Left forelimb (tissue), 1 donor: ENCODE measurements around the gene KCND3.

ENCODE experiments used
- DNase-seq: peaks from one replicate; pipeline ENCODE4 v3.0.0-alpha.2; 2018; ENCODE audit warnings: low spot score

KCND3 gene

DNA sequence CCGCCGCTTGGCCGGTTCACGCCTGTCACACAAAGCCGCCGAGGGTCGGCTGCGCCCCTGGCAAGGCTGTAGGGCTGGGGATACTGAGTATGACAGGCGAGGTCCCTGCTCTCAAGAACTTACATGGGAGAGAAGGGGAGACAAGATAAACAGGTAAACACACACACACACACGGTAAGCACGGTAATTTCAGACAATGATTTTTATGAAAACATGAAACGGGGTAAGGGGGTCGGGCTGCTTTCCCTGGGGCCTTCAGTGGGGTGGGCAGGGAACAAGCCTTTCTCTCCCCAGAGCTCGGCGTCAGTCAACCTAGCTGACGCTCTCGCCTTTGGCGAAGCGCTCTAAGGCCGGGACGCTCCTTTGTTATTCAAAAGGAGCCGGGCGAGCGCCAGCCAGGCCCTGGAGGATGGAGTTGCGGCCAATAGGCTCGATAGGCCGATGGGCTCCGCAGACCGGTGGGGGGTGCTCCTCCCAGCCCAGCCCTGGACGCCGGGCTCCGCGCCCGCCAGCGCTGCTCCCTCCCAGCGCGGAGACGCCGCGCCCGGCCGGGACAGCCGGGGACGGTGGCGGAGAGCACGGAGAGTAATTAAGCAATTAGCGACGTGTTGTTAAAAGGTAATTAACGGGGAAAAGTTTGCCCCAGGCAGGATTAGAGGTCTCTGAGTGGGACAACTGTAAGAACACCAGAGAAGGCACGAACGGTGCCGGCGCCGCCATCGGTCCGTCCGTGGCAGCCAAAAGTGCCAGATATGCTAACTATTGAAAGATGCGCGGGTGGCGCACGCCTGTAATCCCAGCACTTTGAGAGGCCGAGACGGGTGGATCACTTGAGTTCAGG, 249.3 kb downstream of the KCND3 start:
- DNase-seq = no peak

DNA sequence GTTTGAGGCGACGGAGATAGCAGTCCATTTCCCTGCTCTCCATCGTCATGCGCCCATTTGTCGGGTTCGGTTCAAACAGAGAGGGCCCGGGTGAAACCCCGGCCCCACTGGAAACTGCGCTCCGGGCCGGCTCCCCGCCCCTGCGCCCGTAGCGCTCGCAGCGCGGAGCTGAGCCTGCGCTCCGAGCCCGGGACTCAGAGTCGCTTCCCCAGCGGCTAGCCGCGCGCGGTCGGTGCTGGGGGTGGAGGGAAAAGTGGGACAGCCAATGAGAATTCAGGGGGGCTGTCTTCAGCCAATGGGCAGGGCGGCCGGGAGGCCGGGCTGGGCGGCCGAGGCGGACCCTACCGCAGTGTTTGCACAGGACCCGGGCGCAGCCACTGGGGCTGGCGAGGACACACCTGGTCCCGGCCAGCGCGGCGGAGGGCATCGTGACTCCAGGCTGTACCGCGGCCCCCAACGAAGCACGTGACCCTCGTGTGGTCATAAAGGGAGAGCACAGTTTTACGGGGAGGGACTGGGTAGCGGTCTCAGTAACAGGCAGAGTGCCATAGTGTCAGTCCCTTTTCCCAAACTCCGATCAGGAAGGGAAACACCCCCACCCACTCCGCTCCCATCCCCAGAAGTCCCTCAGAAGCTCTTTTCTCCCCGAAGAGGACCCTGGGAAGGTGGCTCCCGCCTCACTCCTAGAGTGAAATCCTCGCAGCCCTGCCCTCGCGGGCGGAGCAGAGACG, 250.1 kb downstream of the KCND3 start, which contains the start of gene INKA2:
Gene INKA2, minus strand, starts transcription at position 202 of the 731 bp plus-strand sequence. Its CDS starts 153 bp downstream, at position 49.
- DNase-seq = peak; percentile 88

DNA sequence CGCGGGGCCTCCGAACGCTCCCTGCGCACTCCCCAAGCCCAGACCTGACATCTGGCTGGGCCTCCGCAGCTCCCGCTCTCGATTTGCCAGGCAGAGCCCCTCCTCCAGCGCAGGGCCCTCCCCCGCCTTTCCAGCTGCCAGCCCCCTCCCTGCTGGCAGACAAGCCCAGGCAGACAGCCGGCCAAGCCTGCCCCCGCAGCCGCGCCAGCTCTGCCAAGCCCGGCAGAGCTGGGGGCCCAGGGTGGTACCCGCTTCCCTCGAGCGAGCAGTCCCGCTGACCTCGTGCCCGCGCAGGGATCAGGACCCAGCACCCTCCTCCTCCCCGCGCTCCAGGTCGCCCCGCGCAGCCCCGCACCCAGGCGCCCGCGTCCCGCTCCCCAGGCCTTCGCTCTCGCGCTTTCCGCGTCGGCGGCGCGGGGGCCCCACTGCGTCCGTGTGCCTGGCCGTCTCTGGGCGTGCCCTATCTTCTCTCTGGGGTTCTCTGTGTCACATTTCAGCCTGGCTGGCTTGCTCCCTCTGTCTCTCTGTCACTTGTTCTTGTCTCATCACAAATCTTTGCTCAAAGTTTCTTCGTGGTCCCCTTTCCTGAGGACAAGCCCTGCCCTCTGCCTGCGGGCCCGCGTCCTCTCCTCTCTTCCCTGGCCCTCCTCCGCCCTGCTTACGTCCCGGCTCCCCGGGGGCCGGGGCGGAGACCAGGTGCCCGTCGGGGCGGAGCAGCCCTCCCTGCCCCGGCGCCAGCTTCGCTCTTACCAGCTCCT, 250.9 kb downstream of the KCND3 start:
- peak; percentile 86 for DNase-seq

DNA sequence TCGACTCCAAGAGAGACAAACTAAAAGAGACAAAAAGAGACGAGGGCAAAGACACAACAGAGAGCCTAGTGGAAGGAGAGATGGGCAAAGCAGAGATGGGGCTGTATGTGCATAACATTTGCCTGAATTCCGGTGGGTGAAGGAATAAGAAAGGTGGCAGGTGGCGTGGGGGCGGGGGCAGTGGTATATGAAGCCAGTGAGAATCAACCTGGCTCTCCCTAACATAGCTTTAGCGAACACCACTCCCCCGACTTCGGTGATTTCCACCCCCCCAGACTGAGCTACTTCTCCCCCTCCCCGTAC, 251.4 kb downstream of the KCND3 start:
- no peak for DNase-seq

DNA sequence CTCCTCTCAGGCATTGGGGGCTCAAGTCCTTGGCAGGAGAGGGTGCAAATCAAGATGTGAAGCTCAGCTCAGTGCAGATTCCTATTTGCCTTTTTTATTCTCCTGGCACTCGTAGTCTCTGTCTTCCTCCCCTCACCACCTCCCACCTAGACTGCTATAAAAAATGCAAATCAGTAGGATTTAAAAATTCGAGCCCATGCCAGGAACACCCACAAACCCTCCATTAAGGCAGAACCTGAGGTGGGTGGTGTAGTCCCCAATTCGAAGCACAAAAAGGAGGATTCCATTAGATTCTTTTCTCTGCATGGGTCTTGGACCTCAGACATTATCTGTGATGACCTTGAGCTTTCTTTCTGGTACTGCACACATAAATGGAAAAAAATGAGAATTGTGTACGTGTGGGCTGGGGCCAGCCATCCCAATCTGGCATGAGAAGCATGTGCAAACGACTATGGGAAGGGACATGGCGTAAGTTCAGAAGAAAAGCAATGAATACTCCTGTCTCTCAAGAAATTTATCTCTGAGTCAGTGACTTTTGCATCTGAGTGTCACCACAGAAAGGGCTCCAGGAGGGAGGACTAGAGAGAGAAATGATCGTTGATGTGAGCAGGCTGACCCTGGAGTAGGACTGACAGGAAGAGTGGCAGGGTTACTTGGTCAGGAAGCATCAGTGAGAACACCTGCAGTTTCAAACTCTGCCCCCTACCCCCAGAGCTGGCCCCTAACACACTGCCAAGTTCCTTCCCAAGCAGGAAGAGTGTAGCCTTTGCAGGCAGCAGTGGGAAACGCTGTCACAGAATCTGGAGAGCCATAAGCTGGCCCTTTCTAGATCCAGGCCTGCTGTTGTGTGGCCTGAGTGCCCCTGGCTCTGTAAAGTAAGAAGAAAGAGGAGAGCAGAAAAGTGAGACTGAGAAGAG, 252.0 kb downstream of the KCND3 start:
- DNase-seq = no peak

DNA sequence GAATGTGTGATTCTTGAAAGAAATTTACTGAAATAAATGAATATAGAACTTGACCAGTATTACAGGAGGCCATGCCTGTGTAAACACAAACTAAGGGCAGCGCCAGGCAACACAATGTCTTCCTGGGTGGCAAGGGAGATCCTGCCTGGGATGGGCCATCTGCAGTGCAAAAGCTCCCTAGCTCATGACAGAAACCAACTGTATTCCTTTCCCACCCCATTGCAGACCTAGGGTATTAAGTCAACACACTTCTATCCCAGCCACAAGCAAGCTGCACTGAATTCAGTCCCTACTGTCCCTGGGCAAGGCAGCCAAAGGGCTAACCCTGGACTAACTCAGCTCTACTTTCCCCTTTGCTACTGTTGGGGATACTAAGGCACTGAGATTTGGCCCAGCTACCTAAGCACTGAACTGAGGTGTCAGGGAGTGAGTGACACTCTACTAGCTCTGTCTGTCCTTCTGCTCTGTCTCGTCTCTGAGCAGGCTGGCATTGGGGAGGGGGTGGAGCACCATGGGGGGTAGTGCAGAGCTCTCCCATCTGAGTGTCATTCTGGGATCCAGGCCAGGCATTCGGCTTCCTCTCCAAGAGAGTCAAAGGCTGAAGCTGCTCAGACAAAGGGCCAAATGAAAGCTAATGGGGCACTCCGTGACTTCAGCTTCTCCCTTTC, 252.8 kb downstream of the KCND3 start:
- no peak for DNase-seq

DNA sequence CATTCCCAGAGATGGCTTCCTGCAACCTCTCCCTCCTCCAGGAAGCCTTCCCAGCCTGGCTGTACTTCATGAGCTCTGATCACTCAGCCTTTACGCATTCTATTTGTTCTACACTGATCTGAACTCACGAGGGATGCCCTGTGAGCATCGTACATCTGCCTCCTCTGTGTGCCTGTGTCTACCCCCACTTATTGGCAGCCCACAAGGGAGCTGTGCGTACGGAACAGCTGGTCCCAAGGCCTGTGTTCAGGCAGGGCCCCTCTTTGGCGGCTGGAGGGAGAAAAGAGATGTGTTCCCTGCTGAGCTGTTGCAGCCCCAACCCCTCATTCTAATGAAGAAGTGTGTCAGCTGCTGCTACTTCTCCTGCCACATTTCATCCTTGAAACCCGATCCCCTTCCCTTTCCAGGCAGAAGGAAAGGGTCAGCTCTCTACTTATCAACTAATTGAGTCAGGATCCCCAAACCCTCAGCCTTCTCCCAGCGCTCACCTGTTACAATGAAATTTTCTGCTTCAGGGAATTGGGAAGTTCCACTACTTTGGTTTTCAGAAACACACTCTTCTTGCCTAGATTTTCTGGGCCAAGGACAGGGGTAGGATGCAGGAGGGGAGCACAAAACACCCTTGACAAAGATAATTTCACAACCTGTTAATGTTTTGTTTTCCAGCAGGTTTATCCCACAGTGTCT, 253.5 kb downstream of the KCND3 start:
- DNase-seq = no peak

DNA sequence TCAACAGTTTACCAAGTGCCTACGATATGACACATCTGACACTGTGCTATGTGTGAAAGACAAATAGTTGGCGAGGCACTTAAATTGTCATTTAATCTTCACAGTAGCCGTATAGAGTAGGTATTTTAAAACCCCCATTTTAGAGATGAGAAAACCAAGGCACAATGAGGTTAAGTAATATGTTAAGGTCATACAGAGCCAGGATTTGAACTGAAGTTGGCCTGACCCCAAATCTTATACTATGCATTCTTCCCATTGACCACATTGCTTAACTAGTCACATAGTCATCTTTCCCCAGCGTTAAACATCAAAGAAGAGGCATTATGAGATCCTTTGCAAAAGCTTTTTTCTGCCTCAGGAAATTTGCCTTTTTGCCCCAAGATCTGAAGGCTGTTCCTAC, 254.1 kb downstream of the KCND3 start:
- DNase-seq = no peak

DNA sequence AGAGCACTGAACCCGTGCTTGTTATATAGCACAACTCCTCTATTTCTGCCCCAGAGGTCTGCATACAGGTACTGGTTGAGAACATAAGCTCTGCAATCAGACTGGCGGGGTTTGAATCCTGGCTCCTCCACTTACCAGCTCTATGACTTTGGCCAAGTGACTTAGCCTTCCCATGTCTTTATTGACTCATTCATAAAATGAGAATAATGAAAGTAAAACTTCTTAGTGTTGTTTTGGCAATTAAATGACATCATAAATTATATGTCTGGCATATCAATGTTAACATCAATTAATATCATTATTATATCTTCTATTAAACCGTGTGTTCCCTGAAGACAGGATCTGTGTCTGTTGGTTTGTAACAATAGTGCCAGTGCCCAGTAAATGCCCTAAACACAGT, 254.6 kb downstream of the KCND3 start:
- no peak for DNase-seq

DNA sequence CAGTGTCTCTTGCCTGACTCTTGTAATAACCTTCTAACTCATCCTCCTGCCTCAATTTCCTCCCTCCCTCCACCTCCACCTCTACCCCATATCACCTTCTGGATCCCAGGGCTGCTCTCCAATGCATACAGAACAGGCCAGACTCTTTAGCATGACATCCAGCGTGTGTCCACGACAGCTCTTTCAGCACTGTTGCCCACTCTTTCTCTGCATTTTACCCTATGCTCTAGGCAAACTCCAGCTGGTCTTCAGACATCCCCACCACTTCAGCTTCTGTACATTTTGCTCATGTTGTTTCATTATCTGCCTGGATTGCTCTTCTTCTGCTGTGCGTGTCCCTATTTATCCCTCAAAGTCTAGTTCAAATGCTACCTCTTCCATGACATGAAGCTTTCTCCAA, 255.0 kb downstream of the KCND3 start:
- DNase-seq = no peak

DNA sequence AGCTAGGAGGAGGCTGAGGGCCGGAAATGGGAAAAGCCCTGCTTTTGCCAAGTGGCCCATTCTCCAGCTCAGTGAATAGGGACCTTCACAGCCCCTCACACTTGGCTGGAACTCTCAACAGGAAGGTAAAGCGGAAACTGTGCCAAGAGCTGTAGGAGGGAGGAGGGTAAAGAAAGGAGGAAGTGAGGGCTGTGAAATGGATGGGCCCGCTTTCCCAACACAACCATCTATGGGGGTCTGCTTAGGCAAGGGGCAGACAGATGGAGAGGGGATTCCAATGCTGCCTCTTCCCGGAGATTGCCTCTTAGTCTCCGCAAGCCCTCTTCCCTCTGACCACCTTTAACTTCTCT, 255.5 kb downstream of the KCND3 start:
- no peak for DNase-seq

DNA sequence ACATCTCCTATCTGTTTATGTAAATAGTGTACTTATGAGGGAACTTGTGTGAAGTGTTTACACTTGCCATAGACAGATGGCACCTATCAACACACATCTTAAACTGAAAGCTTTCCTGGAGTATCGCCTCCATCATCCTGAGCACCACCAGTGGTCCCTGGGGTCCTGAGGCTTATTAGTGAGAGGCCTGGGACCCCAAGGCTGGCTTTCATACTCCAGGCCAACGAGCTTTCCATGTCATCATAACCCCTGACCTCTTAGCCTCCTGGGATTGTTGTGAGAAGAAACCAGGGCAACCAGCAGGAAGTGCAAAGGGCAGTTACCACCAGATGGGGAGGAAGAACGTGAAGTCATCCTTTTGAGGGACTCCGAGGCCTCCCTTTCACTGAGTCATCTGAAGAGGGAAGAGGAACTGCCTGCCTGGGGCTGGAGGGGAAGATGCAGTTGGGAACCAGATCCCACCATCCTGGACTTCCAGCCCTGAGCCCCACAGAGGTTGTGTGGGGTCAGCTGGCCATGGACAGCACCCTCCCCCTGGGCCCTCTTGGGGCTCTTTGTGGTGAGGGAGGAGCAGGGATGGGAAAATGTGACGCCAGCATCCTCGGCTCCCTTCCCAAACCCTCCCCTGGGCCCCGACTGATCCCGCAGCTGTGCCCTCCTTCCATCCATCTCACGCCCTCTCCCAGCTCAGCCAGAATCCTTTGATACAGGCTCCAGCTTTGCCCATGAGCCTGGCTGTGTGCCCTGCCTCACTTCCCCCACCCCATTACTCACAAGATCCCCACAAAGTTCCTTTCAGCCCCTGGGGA, 256.1 kb downstream of the KCND3 start:
- DNase-seq = no peak

DNA sequence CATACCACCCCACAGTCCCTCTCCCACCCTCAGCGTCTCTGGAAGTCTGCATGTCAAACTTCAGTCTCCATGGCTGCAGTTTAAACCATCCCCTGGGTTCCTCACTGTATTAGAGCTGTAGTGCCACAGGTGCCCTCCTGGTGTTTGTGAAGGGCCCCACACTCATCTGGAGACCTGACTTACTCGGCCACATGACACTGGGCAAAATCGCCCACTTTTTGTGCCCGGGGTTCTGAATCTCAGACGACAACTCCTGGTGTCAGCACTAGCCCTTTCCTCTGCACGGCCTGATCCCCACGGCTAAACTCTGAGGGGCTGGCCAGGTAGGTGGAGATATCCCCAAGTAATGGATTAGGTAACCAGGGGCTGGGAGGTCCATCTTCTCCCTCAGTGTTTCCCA, 256.8 kb downstream of the KCND3 start:
- no peak for DNase-seq

DNA sequence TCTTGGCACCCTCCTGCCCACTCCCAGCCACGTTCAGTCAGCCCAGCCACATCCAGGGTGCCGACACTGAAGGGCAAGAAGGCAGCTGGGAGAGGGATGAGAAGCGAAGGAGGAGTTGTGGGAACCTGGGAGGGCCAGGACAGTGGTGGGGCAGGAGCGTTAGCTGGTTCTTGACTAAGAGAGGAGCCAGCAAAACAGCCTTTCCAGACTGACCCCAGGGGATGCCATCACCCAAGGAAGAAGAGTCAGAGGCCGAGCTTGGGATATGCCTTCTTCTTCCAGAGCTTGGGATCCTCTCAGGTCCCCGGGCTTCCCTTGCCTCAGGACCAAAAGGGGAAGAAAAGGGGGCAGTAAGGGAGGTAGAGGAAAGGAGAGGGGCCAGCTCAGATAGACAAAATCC, 257.5 kb downstream of the KCND3 start:
- DNase-seq = no peak

DNA sequence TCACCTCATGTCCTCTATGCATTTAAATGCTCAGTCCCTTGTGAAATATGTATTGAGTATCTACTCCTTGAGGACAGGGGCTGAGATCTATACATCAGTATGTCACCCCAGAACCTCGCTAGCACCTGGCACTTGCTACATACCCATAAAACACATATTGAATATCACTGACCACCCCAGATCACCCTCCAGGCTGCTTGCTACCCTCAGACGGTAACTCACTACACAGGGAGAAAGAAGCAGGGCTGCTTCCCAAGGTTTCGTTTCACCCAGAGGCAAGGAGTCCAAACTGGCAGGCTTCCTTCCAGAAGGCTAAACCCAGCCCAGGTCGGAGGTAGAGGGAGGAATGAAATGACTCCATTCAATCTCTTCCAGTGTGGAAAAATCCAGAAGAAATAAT, 258.8 kb downstream of the KCND3 start:
- no peak for DNase-seq

DNA sequence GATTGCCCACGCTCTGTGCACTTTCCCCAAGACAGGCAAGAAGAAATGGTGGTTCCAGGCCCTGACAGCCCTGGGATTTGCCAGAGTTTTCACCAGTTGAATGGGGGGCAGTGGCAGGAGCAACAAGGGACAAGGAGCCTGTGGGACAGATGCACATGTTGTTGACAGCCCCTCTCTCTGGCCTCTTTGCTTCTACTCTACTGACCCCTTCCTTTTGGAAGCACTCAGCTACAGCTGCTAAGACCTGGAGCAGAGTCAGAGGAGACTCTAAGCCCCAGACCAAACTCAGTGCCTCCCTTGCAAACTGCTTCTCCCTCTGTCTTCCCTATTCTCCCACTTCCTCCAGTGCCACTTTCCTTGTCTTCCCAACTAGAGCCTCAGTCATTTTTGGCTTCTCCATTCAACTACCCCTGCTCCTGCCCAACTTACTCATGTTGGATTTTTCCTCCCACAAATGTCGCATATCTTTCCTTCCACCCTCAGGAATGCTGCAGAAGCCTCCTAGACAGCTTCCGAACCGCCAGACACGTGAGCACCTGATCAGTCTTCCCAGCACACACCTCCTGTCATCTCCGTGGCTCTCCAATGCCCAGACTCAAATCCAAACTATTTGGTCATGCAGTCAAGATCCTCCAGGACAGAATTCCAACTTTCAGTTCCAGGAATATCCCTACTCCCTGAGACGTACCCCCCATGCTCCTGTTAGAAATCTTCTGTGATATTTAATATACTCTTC, 259.4 kb downstream of the KCND3 start:
- DNase-seq = no peak

DNA sequence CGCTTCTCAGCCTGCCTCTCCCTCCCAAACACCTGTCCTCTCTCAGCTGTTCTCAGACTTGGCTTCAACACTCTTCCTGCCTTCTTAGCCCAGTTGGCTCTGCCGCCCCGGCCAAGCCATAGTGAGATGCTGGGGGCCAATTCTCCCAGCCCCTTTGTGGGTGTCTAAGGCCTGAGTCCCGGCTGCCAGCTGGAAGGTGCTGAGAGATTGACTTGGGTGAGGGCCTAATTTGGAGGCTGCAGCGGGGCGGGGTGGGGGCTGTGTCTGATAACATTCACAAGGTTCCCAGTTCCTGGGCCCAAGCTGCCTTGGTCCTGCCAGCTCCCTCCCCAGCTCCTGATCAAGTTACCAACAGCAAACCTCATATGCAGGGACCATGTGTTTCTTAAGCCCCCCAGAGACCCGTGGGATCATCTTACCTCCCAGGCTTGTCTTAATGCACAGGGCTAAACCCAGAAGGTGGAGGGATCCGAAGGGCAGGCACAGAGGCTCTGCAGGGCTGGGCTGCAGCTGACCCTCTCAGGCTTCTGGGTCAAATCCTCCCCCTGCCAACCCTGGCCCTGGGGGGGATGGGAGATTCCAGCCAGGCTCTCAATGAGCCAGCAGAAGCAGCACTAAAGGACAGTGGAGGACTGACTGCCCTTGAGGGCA, 260.1 kb downstream of the KCND3 start:
- no peak for DNase-seq

DNA sequence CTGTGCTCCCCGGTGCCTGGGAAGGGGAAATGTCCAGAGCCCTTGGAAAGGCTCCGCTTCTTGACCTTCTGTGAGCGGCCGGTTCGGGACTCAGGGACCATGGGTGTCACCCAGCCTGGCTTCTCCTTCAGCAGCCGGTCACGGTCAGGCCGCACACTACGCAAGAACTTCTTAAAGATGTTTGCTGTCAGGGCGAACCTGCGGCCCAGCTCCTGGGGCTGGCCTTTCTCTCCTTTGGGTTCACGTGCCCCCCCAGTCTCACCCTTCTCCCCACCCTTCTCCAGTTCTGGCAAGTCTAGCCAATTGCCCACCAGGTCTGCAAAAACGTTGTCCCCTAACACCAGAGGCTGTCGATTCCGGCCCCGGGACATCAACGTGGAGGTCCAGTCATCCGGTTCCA, 262.4 kb downstream of the KCND3 start:
- DNase-seq = no peak

DNA sequence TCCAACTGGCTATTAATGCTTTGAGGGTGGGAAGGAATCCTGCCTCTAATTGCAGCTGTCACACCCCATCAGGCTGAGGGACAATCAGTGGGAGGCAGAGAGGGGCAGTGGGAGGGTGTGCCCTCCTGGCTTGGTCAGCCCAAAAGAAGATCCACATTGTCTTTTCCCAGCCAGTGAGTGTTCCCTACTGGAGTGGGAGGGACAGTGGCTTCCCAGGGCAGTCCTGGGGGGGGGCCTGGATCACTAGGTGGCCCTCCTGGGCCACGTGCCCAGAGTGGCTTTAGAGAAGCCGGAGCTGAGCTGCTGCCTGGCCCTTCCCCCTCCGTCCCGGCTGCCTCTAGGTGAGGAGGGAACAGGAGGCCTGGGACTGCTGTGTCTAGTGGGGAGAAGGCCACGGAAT, 264.3 kb downstream of the KCND3 start:
- no peak for DNase-seq
